Ovary (tissue), 3 donors: Measurements from ENCODE around the gene MAG.

ENCODE experiments used
- CTCF ChIP-seq, 3 donors: fragments of 450-650 bp in 2 of 3; fragments of 200-600 bp in 1 of 3; IDR thresholded peaks; one replicate each; pipeline versions ENCODE4 v1.5.1 to v1.8.0; 2016 to 2022; ENCODE audit warnings: antibody characterized with exemption in 3 of 3, mild to moderate bottlenecking in 1 of 3
- EP300 ChIP-seq: sonication (generic); formaldehyde crosslinking; IDR thresholded peaks from one replicate; pipeline ENCODE4 v1.6.1; 2017; ENCODE audit warnings: antibody characterized with exemption
- POLR2A ChIP-seq: fragments of 450-650 bp; IDR thresholded peaks from one replicate; pipeline ENCODE4 v1.6.1; 2017; ENCODE audit warnings: antibody characterized with exemption, mild to moderate bottlenecking, moderate library complexity
- donor health status: DM: no; HTN: no; CAD: no.

DNA sequence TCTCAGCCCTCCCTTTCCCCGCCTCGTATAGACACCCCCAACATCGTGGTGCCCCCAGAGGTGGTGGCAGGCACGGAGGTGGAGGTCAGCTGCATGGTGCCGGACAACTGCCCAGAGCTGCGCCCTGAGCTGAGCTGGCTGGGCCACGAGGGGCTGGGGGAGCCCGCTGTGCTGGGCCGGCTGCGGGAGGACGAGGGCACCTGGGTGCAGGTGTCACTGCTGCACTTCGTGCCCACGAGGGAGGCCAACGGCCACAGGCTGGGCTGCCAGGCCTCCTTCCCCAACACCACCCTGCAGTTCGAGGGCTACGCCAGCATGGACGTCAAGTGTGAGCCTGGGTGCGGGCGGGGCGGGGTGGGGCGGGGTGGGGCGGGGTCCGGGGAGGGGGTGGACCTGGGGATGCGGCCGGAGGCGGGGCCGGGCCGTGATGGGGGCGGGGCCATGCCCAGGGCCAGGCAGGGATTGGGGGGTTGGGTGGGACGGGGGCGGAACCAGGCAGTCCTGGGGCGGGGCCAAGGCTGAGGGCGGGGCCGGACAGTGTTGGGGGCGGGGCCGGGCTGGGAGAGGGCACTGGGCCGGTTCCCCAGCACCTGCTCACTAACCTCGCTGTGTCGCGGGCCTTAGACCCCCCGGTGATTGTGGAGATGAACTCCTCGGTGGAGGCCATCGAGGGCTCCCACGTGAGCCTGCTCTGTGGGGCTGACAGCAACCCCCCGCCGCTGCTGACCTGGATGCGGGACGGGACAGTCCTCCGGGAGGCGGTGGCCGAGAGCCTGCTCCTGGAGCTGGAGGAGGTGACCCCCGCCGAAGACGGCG, 7.8 kb downstream of the MAG start:
- TF ChIP-seq CTCF (IDR thresholded peaks at IDR 0.05), result no peak
- no peak for TF ChIP-seq POLR2A
- no peak for TF ChIP-seq EP300
